ENCODE measurements around the gene INPP5D.

DNA sequence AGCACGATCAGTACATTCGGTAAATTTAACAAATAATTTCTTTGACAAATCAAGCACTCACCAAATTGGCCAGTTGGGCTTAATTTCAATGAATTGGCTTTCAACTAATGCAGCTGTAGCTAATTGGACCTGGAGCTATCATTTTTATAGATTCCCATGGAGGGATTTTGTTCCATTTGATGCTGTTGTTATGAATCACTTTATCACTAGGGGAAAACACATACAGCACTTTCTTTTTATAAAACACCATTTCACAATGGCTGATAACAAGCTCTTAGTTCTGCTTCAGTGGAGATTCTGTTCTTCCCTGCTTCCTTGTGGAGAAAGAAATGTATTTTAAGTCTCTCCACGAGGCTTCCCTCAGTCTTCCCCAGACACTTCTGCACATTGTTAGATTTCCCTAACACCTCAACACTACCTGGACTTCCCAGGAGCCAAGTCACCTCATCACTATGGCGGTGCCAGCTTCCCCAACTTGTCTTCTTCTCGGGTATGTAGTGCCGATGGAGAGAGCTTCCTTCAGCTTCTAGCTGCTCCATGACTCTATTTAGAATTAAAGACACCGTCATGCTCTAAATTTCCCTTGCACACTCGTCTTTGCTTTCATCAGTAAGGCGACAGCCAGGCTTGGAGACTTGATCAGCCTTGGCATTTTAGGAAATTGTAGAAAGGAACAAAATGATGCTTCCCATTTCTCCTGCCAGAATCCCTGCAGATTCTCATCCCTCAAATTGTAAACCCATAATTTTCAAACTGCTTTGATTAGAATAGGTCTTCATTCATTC lies 72.0 kb downstream of the INPP5D start:
- TF ChIP-seq, protein P1, sequence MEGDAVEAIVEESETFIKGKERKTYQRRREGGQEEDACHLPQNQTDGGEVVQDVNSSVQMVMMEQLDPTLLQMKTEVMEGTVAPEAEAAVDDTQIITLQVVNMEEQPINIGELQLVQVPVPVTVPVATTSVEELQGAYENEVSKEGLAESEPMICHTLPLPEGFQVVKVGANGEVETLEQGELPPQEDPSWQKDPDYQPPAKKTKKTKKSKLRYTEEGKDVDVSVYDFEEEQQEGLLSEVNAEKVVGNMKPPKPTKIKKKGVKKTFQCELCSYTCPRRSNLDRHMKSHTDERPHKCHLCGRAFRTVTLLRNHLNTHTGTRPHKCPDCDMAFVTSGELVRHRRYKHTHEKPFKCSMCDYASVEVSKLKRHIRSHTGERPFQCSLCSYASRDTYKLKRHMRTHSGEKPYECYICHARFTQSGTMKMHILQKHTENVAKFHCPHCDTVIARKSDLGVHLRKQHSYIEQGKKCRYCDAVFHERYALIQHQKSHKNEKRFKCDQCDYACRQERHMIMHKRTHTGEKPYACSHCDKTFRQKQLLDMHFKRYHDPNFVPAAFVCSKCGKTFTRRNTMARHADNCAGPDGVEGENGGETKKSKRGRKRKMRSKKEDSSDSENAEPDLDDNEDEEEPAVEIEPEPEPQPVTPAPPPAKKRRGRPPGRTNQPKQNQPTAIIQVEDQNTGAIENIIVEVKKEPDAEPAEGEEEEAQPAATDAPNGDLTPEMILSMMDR (IDR thresholded peaks at IDR 0.05; ENCODE audit: low read depth, low read length): no peak
- TF ChIP-seq EZH2phosphoT487 (IDR thresholded peaks at IDR 0.05; ENCODE audit: low read depth): no peak

Measured in OCI-LY3 (cell line).